ENCODE results near the gene LSAMP. TPM values are rescaled to one million over a fixed set of nuclear protein-coding genes. Genes with fewer than 3 reads are reported as not detected.

The LSAMP gene
- total and polyA plus RNA-seq, 2 of the 4 experiments (the other 2 are of a cell fraction): 7.9 to 8.0 TPM

- Histone ChIP-seq H3K27me3 (ENCODE audit: control insufficient read depth, insufficient read depth, low read length) (no peaks in the 10 kb centered on the region), H3K79me1 (ENCODE audit: low read depth in 1 of 2, low read length in 2 of 2) (no peaks in the 10 kb centered on the region), H2AFZ (replicated peaks; ENCODE audit: low read length, poor library complexity) (no peak overlapping the region), H4K20me1 (ENCODE audit: insufficient read depth, low read length) (no peaks in the 10 kb centered on the region), H3K4ac (ENCODE audit: low read depth, low read length) (no peak overlapping the region), H3K14ac (replicated peaks; ENCODE audit: low read depth, low read length) (no peak overlapping the region), H3K9me1 (ENCODE audit: insufficient read depth, low read length) (no peaks in the 10 kb centered on the region), H3K9ac (ENCODE audit: low read depth, low read length) (no peak overlapping the region), H3K4me2 (ENCODE audit: low read depth, low read length) (no peak overlapping the region), H3K56ac (ENCODE audit: extremely low read depth, insufficient read depth, low read length) (no peak overlapping the region), H3K9me3 (ENCODE audit: control insufficient read depth, insufficient read depth, low read length) (peaks cover 2% of the 10 kb centered on the region; the same call in 1 of the 2 replicates), H2AK9ac (replicated peaks; ENCODE audit: low read depth, low read length, poor library complexity) (no peak overlapping the region), H3K36me3 (ENCODE audit: control insufficient read depth, insufficient read depth, low read length) (no peaks in the 10 kb centered on the region), H3K4me1 (ENCODE audit: control insufficient read depth, insufficient read depth, low read length) (no peaks in the 10 kb centered on the region), H3K4me3 (ENCODE audit: insufficient read depth, low read depth, low read length) (no peak overlapping the region), H2BK120ac (ENCODE audit: low read depth, low read length) (no peak overlapping the region), H2BK15ac (ENCODE audit: low read depth, low read length) (no peak overlapping the region), H3K18ac (ENCODE audit: low read depth, low read length) (no peak overlapping the region), H4K5ac (ENCODE audit: low read depth, low read length) (no peak overlapping the region), H3K23ac (ENCODE audit: low read depth, low read length) (no peak overlapping the region), H2BK20ac (ENCODE audit: low read depth, low read length) (no peak overlapping the region), H4K91ac (ENCODE audit: insufficient read depth, low read depth, low read length) (no peak overlapping the region), H4K8ac (ENCODE audit: low read depth in 2 of 2, low read length in 2 of 2) (no peak overlapping the region), H2AK5ac (ENCODE audit: low read depth, low read length) (no peak overlapping the region), H2BK5ac (ENCODE audit: low read depth, low read length, poor library complexity, severe bottlenecking) (no peak overlapping the region), H3K27ac (ENCODE audit: insufficient read depth, low read length) (no peak overlapping the region)
- DNase-seq (no peak), ATAC-seq (ENCODE audit: low read depth) (no peak)
- dilution Hi-C loops (cut with HindIII; ENCODE audit: low sequenced_read_pairs, unreplicated experiment): no loop called here
- in situ Hi-C loops (cut with MboI; ENCODE audit: low sequenced_read_pairs): no loop called here
- ChIA-PET CTCF (no interaction called here), POLR2A (ENCODE audit: unreplicated experiment) (no interaction called here)
- BruUV-seq (replicated peaks): no TSS peak
- TF ChIP-seq RAD21 (IDR thresholded peaks at IDR 0.05; ENCODE audit: low read length) (no peak), SMC3 (IDR thresholded peaks at IDR 0.05; ENCODE audit: low read depth, low read length) (no peak), CTCF (conservative IDR thresholded peaks at IDR 0.05; ENCODE audit: low read depth, low read length) (no peak), FOS (IDR thresholded peaks at IDR 0.05; ENCODE audit: low read depth, low read length) (no peak), RFX5 (IDR thresholded peaks at IDR 0.05; ENCODE audit: low read depth, low read length) (no peak), MXI1 (IDR thresholded peaks at IDR 0.05; ENCODE audit: borderline replicate concordance, low read depth, low read length) (no peak), MAZ (IDR thresholded peaks at IDR 0.05; ENCODE audit: borderline replicate concordance, low read depth, low read length) (no peak), CHD1 (IDR thresholded peaks at IDR 0.05; ENCODE audit: low read depth, low read length) (no peak), ELK1 (IDR thresholded peaks at IDR 0.05; ENCODE audit: borderline replicate concordance, low read depth, low read length) (no peak), RCOR1 (IDR thresholded peaks at IDR 0.05; ENCODE audit: insufficient replicate concordance, low read length) (no peak)
- no CpG with 5 or more reads among the region's 4 CpGs for WGBS, 2 experiments (ENCODE audit: extremely low coverage in 2 of 2, insufficient read length in 1 of 2)
- intact Hi-C loops (cut with micrococcal nuclease): no loop called here
These were observed 37.8 kb upstream of the LSAMP start for GRCh38 chr3:116483135-116483534.
